22Rv1 (cell line): ENCODE data around the gene TCF4.

Experiments
- CTCF ChIP-seq: fragments of 450-650 bp; IDR thresholded peaks from 2 replicates; pipeline ENCODE4 v1.5.1; 2017; ENCODE audit warnings: mild to moderate bottlenecking
- ZFX ChIP-seq: fragments of 450-650 bp; IDR thresholded peaks from 2 replicates; pipeline ENCODE4 v1.6.1; 2017; ENCODE audit warnings: antibody characterized with exemption, borderline replicate concordance

GRCh38 chr18:55544014-55544413 is 44.0 kb downstream of the TCF4 start:
- TF ChIP-seq CTCF: no peak
- no peak for TF ChIP-seq ZFX
